CD4-positive, alpha-beta memory T cell (primary cell): ENCODE data around the gene MLLT3. TPM values are rescaled to one million over a fixed set of nuclear protein-coding genes. Genes with fewer than 3 reads are reported as not detected.

Experiments used
- CTCF ChIA-PET: fragments of 350-600 bp; sonication (Branson Sonifier 250); formaldehyde crosslinking; loops from one replicate; lab custom pipeline; 2021; ENCODE audit warnings: inconsistent platforms; ENCODE audit not compliant: partially characterized antibody; lab: Charles Lee
- POLR2A ChIA-PET: fragments of 350-600 bp; sonication (Branson Sonifier 250); formaldehyde crosslinking; loops from one replicate; lab custom pipeline; 2021; ENCODE audit not compliant: partially characterized antibody; lab: Charles Lee
- DNase-seq, 5 donors: peaks; one replicate each; pipeline versions ENCODE4 v3.0.0 to v3.0.0-alpha.2; 2020 to 2022; ENCODE audit warnings: mixed read lengths in 1 of 5
- H3K27ac ChIP-seq: one replicate; pipeline ENCODE4 v1.7.0; 2013; ENCODE audit warnings: low read depth, low read length
- H3K27me3 ChIP-seq: 2 replicates; pipeline ENCODE4 v1.7.0; 2013; ENCODE audit warnings: mild to moderate bottlenecking, low read length, moderate library complexity; ENCODE audit not compliant: insufficient read depth
- H3K36me3 ChIP-seq: 2 replicates; pipeline ENCODE4 v1.7.0; 2013; ENCODE audit warnings: mild to moderate bottlenecking, low read length, moderate library complexity; ENCODE audit not compliant: insufficient read depth
- H3K4me1 ChIP-seq: 2 replicates; pipeline ENCODE4 v1.7.0; 2013; ENCODE audit warnings: mild to moderate bottlenecking, low read length, moderate library complexity; ENCODE audit not compliant: insufficient read depth
- H3K4me3 ChIP-seq, 2 donors: one replicate each; pipeline ENCODE4 v1.7.0; 2013; ENCODE audit warnings: low read length in 2 of 2, mild to moderate bottlenecking in 1 of 2
- H3K9me3 ChIP-seq, 2 donors: one replicate each; pipeline ENCODE4 v1.7.0; 2013; ENCODE audit warnings: low read length in 2 of 2, control low read depth in 1 of 2; ENCODE audit not compliant: control insufficient read depth in 1 of 2
- H3K27ac Mint-ChIP-seq, 7 donors: one replicate each; pipeline ENCODE4 v1.8.0; 2020 to 2021; ENCODE audit warnings: mixed read lengths in 7 of 7, mild to moderate bottlenecking in 6 of 7, inconsistent platforms in 3 of 7, moderate library complexity in 3 of 7
- H3K27me3 Mint-ChIP-seq, 2 donors: one replicate each; pipeline ENCODE4 v1.8.0; 2020 to 2021; ENCODE audit warnings: mixed read lengths in 2 of 2
- H3K36me3 Mint-ChIP-seq, 2 donors: one replicate each; pipeline ENCODE4 v1.8.0; 2020 to 2021; ENCODE audit warnings: mixed read lengths in 2 of 2, inconsistent platforms in 1 of 2, mild to moderate bottlenecking in 1 of 2
- H3K4me1 Mint-ChIP-seq, 4 donors: one replicate each; pipeline ENCODE4 v1.8.0; 2020 to 2021; ENCODE audit warnings: mixed read lengths in 4 of 4, mild to moderate bottlenecking in 1 of 4
- H3K4me3 Mint-ChIP-seq, 8 donors: one replicate each; pipeline ENCODE4 v1.8.0; 2020 to 2021; ENCODE audit warnings: mixed read lengths in 8 of 8, mild to moderate bottlenecking in 7 of 8, moderate library complexity in 6 of 8, inconsistent platforms in 3 of 8
- H3K9me3 Mint-ChIP-seq, 8 donors: one replicate each; pipeline ENCODE4 v1.8.0; 2020 to 2021; ENCODE audit warnings: mixed read lengths in 8 of 8, mild to moderate bottlenecking in 5 of 8, inconsistent platforms in 3 of 8, moderate library complexity in 1 of 8
- intact Hi-C: fragments of 100-400 bp; cut with micrococcal nuclease; formaldehyde crosslinking; loops from one replicate; pipeline ENCODE4 v1.15.1; 2023
- polyA plus RNA-seq, 2 donors: library from polyadenylated mRNA; unstranded; fragments of 300-500 nt; fragmentation: Illumina TruSeq; gene quantifications; one replicate each; pipeline ENCODE4 v1.2.3, GENCODE V29; 2021
- total RNA-seq, 2 experiments: library from RNA; stranded (reverse); gene quantifications; one replicate each; pipeline ENCODE4 v1.2.3, GENCODE V29; 2021

The MLLT3 gene
- total and polyA plus RNA-seq, 4 experiments from 2014 or later: 20.7 to 54.4 (median 42.5) TPM

GRCh38 chr9:20409321-20410092, 212.8 kb downstream of the MLLT3 start:
- Mint-ChIP-seq H3K9me3 (no peaks in the 10 kb centered on the region), H3K4me3 (peak overlapping the region in 3 of 8 donors; percentile 13 to 51 (median 39)), H3K4me1 (peaks cover 23 to 53% (median 38%) of the 10 kb centered on the region in 4 donors), H3K27ac (peak overlapping the region in 1 of 7 donors; percentile 11), H3K36me3 (peaks cover 39 to 53% of the 10 kb centered on the region in 2 donors), H3K27me3 (no peaks in the 10 kb centered on the region)
- ChIA-PET POLR2A (no interaction called here), CTCF (no interaction called here)
- no peaks in the 10 kb centered on the region for H3K36me3 ChIP-seq
- intact Hi-C loops: loop anchor here (10.0 kb wide), 1 partner anchor 485 kb away; no protein-coding TSS in a partner anchor
- no peak overlapping the region for H3K4me3 ChIP-seq
- DNase-seq: no peak
- no peak overlapping the region for H3K27ac ChIP-seq
- peaks cover 12% of the 10 kb centered on the region for H3K4me1 ChIP-seq
- no peaks in the 10 kb centered on the region for H3K9me3 ChIP-seq
- H3K27me3 ChIP-seq: no peaks in the 10 kb centered on the region

GRCh38 chr9:20408513-20408912, 213.8 kb downstream of the MLLT3 start:
- peak overlapping the region in 3 of 8 donors; percentile 29 to 51 (median 39) for H3K4me3 Mint-ChIP-seq
- H3K27me3 Mint-ChIP-seq: no peaks in the 10 kb centered on the region
- no peaks in the 10 kb centered on the region for H3K27me3 ChIP-seq
- H3K4me1 Mint-ChIP-seq: peaks cover 23 to 62% (median 40%) of the 10 kb centered on the region in 4 donors
- H3K36me3 Mint-ChIP-seq: peaks cover 32 to 45% of the 10 kb centered on the region in 2 donors
- intact Hi-C loops: no loop called here
- POLR2A ChIA-PET: no interaction called here
- DNase-seq: no peak
- CTCF ChIA-PET: no interaction called here
- H3K9me3 Mint-ChIP-seq: no peaks in the 10 kb centered on the region
- peak overlapping the region in 3 of 7 donors; percentile 7 to 74 (median 16) for H3K27ac Mint-ChIP-seq
- no peaks in the 10 kb centered on the region for H3K36me3 ChIP-seq
- no peak overlapping the region for H3K4me3 ChIP-seq
- H3K4me1 ChIP-seq: peaks cover 20% of the 10 kb centered on the region
- H3K27ac ChIP-seq: no peak overlapping the region
- H3K9me3 ChIP-seq: no peaks in the 10 kb centered on the region

- Mint-ChIP-seq H3K4me3 (no peak overlapping the region), H3K4me1 (peaks cover 32 to 69% (median 45%) of the 10 kb centered on the region in 4 donors), H3K27ac (no peak overlapping the region), H3K9me3 (peaks cover 0 to under 1% (median 0%) of the 10 kb centered on the region in 8 donors), H3K36me3 (peaks cover 27 to 42% of the 10 kb centered on the region in 2 donors), H3K27me3 (no peaks in the 10 kb centered on the region)
- ChIA-PET POLR2A (no interaction called here), CTCF (no interaction called here)
- no peak for DNase-seq
- no peak overlapping the region for H3K27ac ChIP-seq
- intact Hi-C loops: no loop called here
- peaks cover 20% of the 10 kb centered on the region for H3K4me1 ChIP-seq
- no peaks in the 10 kb centered on the region for H3K36me3 ChIP-seq
- no peaks in the 10 kb centered on the region for H3K27me3 ChIP-seq
- no peaks in the 10 kb centered on the region for H3K9me3 ChIP-seq
- H3K4me3 ChIP-seq: no peak overlapping the region
Measured at GRCh38 chr9:20407013-20407412, 215.3 kb downstream of the MLLT3 start.

GRCh38 chr9:20406344-20406743, 216.0 kb downstream of the MLLT3 start:
- no peaks in the 10 kb centered on the region for H3K9me3 ChIP-seq
- Mint-ChIP-seq H3K27me3 (no peaks in the 10 kb centered on the region), H3K4me1 (peaks cover 35 to 74% (median 46%) of the 10 kb centered on the region in 4 donors), H3K4me3 (no peak overlapping the region), H3K27ac (peak overlapping the region in 1 of 7 donors; percentile 65), H3K36me3 (peaks cover 30 to 42% of the 10 kb centered on the region in 2 donors), H3K9me3 (peaks cover 0 to 4% (median 0%) of the 10 kb centered on the region in 8 donors)
- no peaks in the 10 kb centered on the region for H3K27me3 ChIP-seq
- H3K4me1 ChIP-seq: peaks cover 20% of the 10 kb centered on the region
- no peak for DNase-seq
- intact Hi-C loops: no loop called here
- no peaks in the 10 kb centered on the region for H3K36me3 ChIP-seq
- no peak overlapping the region for H3K27ac ChIP-seq
- no peak overlapping the region for H3K4me3 ChIP-seq
- ChIA-PET CTCF (no interaction called here), POLR2A (no interaction called here)

- Histone ChIP-seq H3K9me3 (no peaks in the 10 kb centered on the region), H3K4me3 (no peak overlapping the region), H3K36me3 (no peaks in the 10 kb centered on the region), H3K27ac (no peak overlapping the region), H3K27me3 (no peaks in the 10 kb centered on the region), H3K4me1 (peaks cover 20% of the 10 kb centered on the region)
- no peak overlapping the region for H3K4me3 Mint-ChIP-seq
- H3K9me3 Mint-ChIP-seq: peaks cover 0 to 4% (median 0%) of the 10 kb centered on the region in 8 donors
- H3K27me3 Mint-ChIP-seq: no peaks in the 10 kb centered on the region
- POLR2A ChIA-PET: no interaction called here
- DNase-seq: no peak
- H3K27ac Mint-ChIP-seq: no peak overlapping the region
- CTCF ChIA-PET: no interaction called here
- intact Hi-C loops: no loop called here
- peaks cover 35 to 71% (median 43%) of the 10 kb centered on the region in 4 donors for H3K4me1 Mint-ChIP-seq
- peaks cover 28 to 43% of the 10 kb centered on the region in 2 donors for H3K36me3 Mint-ChIP-seq
Measured at GRCh38 chr9:20405616-20406015, 216.7 kb downstream of the MLLT3 start.

- no peak overlapping the region for H3K4me3 Mint-ChIP-seq
- ChIA-PET POLR2A (no interaction called here), CTCF (no interaction called here)
- no peak overlapping the region for H3K27ac Mint-ChIP-seq
- no peaks in the 10 kb centered on the region for H3K36me3 ChIP-seq
- peaks cover 0 to 4% (median 0%) of the 10 kb centered on the region in 8 donors for H3K9me3 Mint-ChIP-seq
- no peaks in the 10 kb centered on the region for H3K9me3 ChIP-seq
- H3K27me3 ChIP-seq: no peaks in the 10 kb centered on the region
- DNase-seq: no peak
- H3K27me3 Mint-ChIP-seq: no peaks in the 10 kb centered on the region
- H3K4me1 ChIP-seq: peaks cover 20% of the 10 kb centered on the region
- H3K36me3 Mint-ChIP-seq: peaks cover 27 to 40% of the 10 kb centered on the region in 2 donors
- intact Hi-C loops: no loop called here
- H3K27ac ChIP-seq: no peak overlapping the region
- peaks cover 34 to 68% (median 39%) of the 10 kb centered on the region in 4 donors for H3K4me1 Mint-ChIP-seq
- H3K4me3 ChIP-seq: no peak overlapping the region
Measured at GRCh38 chr9:20405078-20405477, 217.2 kb downstream of the MLLT3 start.

- H3K27ac Mint-ChIP-seq: peak overlapping the region in 1 of 7 donors; percentile 46
- H3K4me3 ChIP-seq: no peak overlapping the region
- intact Hi-C loops: no loop called here
Measured at GRCh38 chr9:20404192-20404813, 218.0 kb downstream of the MLLT3 start.

More at GRCh38 chr9:20404192-20404813, 218.0 kb downstream of the MLLT3 start:
- Histone ChIP-seq H3K27ac (no peak overlapping the region), H3K27me3 (no peaks in the 10 kb centered on the region), H3K36me3 (no peaks in the 10 kb centered on the region), H3K4me1 (peaks cover 19% of the 10 kb centered on the region), H3K9me3 (no peaks in the 10 kb centered on the region)
- H3K27me3 Mint-ChIP-seq: no peaks in the 10 kb centered on the region
- H3K4me3 Mint-ChIP-seq: no peak overlapping the region
- peaks cover 35 to 71% (median 39%) of the 10 kb centered on the region in 4 donors for H3K4me1 Mint-ChIP-seq
- peaks cover 0 to 6% (median 0%) of the 10 kb centered on the region in 8 donors for H3K9me3 Mint-ChIP-seq
- POLR2A ChIA-PET: no interaction called here
- CTCF ChIA-PET: no interaction called here
- no peak for DNase-seq
- peaks cover 35 to 47% of the 10 kb centered on the region in 2 donors for H3K36me3 Mint-ChIP-seq
